ENCODE results near the gene LAMB3.
A peak's percentile ranks its signal among the peaks of the same experiment; 100 is the strongest.

Gene LAMB3

GRCh38 chr1:209630383-209631225 is 21.6 kb downstream of the LAMB3 start:
- no peak for DNase-seq

DNA sequence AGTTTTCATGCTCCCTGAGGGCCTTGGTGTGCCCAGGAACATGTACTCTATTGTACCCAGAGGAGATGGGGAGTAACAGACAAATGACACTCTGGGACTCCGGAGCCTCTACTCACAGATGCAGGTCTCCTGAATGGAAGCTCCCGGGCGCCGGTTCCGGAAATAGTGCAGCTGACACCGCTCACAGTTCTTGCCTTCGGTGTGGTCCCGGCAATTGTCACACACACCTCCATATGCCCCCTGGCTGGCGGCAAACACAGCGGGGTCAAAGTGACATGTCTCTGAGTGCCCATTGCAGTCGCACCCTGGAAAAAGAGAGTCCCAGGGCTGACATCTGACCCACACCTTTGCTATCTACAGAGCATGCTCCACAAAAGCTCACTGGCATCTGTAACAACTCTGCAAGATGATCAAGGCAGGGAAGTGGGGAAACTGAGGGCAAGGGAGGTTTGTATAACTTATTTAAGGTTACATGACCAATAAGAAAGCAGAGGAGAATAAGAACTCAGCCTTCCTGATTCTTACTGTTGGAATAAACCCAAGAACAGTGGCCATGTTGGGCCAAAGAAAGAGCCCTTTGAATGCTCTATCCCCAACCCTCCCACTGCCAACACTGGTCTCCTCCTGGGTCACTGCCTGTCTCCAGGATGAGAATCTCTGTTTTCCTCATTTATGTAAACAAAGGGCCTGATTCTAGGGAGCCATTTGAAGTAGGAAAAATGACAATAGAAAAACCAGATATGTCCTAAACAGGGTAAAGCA is 22.4 kb downstream of the LAMB3 start:
- DNase-seq, result peak; percentile 72

DNA sequence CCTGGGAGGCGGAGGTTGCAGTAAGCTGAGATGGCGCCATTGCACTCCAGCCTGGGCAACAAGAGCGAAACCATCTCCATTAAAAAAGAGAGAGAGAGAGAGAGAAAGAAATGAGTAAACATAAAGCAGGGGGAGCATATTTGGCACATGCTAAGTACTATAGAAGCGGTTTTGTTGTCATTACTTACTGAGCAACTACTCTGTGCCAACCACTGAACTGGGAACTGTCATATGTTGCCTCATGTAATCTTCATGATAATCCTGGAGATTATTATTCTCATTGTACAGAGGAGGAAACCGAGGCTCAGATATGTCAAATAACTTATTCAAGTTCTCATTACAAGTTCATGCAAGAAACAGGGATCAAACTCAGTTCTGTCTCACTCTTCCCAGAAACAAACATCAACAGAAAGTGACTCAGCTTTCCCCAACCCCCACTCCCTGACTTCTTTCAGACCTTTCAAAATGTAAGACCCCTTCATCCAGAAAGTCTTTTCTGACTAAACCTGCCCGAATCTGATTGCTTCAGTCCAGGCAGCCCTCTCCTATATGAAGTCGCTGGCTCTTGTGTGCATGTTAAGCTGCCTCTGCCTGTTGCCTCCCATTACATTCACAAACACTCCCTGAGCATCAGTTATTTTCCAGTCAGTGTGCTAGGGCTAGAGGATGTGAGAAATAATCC is 23.5 kb downstream of the LAMB3 start:
- DNase-seq, result no peak

DNA sequence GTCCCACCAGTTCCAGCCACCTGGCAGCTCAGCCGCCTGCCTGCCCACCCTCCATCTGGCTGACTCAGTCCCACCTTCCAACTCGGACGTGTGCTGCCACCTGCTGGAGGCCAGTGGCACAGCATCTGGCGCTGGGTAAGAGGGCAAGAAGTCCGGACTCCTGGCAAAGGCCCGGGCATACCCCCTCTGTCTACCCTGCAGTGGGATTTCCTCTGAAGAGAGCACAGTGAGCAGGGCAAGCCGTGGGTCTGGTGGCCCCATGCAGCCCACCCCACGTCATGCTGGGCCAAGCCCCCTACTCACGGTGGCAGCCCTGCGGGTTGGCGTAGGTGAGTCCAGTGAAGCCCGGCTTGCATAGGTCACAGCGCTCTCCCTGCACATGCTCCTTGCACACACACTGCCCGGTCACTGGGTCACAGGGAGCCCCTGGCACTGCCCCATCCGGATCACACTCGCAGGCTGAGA is 24.5 kb downstream of the LAMB3 start:
- peak; percentile 85 for DNase-seq

GRCh38 chr1:209627027-209627731 is 25.0 kb downstream of the LAMB3 start:
- no peak for DNase-seq

- DNase-seq, result no peak
Measured at GRCh38 chr1:209626346-209627026, 25.7 kb downstream of the LAMB3 start.

- DNase-seq, result no peak
Measured at GRCh38 chr1:209625791-209626285, 26.4 kb downstream of the LAMB3 start.

- peak; percentile 11 for DNase-seq
Measured at GRCh38 chr1:209624558-209625549, 27.4 kb downstream of the LAMB3 start.

- no peak for DNase-seq
Measured at GRCh38 chr1:209622841-209623829, 29.1 kb downstream of the LAMB3 start.

DNA sequence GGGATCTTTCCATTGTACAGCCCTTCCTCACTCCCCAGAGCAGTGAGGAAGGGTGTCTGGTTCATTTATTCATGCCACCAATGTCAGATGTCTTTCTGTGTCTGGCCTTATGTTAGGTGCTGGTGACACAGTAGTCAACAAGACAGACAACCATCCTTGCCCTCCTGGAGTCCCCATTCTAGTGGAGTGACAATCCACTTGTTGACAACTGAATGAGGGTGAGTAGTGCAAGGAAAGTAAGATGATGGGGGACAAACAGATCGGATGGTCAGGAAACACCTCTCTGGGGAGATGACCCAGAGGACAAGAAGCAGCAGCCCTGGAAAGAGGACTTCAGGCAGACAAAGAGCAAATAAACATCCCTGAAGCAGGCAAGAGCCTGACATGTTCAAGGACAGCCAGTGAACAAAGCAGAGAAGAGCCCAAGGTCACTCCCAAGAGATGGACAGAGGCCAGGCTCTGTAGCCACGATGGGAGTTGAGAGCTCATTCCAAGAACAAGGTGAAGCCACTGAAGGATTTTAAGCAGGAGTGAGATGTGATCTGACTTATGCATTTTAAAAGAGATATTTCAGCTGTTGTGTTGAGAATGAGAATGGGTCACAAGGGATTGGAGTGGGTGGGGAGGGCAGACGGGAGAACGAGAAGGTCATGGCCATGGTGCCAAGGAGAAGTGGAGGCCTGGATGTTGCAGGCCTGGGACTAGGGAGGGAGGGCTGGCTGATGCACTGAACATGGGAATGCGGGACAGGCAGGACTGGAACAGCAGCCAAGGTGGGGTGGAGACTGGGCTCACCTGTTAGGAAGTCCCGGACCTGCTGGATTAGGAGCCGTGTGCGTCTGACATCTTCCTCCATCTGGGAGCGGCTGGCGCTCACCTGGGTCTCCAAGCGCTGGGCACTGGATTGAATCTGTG is 30.2 kb downstream of the LAMB3 start:
- DNase-seq, result no peak

DNA sequence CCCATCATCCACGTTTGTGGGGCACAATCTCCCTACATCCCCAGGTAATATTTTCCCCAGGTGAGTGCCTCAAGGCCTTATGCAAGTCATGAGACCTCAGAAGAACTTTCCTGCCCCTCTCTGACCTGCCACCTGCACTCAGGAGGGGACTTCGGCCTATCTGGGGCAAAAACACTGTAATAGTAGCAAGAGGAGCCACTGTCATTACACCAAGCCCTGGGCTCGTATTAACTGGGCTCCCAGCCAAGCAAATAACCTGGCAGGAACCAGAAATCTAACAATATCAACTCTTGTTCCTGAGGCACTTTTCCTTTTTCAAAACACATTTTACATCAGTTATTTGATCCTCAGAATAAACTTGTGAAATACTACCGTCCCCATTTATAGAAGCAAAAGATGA is 30.9 kb downstream of the LAMB3 start:
- no peak for DNase-seq

DNA sequence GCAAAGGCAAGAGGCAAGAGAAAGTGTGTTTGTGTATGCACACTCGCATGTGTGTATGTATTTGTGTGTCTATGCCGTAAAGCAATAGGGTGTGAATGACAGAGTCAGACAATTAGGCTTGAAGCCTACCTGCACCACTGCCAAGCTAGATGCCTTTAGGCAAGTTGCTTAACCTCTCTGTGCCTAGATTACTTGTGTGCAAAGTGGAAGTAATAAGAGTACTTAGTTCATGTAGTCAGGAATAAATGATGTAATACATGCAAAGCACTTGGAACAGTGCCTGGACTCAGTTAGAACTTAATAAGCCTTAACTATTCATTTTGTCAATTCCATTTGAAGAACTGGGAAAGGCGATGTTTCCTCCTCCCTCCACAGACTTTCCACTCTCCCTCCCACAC is 31.7 kb downstream of the LAMB3 start:
- no peak for DNase-seq

DNA sequence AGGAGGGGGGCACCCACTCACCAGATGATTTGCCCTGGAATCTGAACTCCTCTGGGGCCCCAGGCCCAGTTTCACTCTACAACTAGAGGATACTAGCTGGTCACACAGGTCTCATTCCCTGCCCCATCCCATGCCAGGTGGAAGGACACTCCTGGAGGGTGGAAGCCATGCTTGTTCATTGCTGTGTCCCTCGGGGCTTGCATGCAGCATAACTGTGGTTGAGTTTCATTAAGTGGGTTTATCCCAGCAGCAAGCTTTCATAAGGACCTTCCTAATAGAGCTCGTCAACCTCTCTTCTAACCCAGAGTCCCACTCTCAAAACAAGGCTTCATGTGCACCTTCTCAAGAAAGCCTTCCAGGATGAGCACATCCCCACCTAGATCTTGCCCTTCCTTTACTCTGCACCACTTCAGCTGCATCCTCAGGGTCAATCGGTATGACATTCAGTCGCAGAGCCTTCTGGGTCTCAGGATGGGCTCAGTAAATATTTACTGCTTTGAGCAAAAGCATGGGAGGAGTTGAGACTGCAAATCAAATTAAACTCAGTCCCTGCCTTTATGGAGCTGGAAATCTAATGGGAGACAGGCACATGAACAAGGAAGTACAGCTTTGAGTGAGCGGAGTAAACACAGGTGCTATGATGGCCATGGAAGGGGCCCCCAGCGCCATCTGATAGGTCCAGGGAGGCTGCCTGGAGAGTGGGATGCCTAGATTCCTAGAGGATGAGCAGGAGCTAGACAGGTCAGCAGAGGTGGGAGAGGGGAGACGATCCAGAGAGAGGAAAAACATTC is 32.3 kb downstream of the LAMB3 start:
- DNase-seq, result no peak

GRCh38 chr1:209618756-209619420 is 33.3 kb downstream of the LAMB3 start:
- DNase-seq, result peak; percentile 49

GRCh38 chr1:209618291-209618690 is 33.9 kb downstream of the LAMB3 start:
- no peak for DNase-seq

- no peak for DNase-seq
Measured at GRCh38 chr1:209617755-209618154, 34.5 kb downstream of the LAMB3 start.
